ENCODE results near the gene SMARCC2. TPM values are rescaled to one million over a fixed set of nuclear protein-coding genes. Genes with fewer than 3 reads are reported as not detected.
A peak's percentile ranks its signal among the peaks of the same experiment; 100 is the strongest.

The SMARCC2 gene
- total and polyA plus RNA-seq, 9 of the 15 experiments (the other 6 are each of a cell fraction or from before 2014, with no cell fraction given): 11.9 to 86.0 (median 36.6) TPM

DNA sequence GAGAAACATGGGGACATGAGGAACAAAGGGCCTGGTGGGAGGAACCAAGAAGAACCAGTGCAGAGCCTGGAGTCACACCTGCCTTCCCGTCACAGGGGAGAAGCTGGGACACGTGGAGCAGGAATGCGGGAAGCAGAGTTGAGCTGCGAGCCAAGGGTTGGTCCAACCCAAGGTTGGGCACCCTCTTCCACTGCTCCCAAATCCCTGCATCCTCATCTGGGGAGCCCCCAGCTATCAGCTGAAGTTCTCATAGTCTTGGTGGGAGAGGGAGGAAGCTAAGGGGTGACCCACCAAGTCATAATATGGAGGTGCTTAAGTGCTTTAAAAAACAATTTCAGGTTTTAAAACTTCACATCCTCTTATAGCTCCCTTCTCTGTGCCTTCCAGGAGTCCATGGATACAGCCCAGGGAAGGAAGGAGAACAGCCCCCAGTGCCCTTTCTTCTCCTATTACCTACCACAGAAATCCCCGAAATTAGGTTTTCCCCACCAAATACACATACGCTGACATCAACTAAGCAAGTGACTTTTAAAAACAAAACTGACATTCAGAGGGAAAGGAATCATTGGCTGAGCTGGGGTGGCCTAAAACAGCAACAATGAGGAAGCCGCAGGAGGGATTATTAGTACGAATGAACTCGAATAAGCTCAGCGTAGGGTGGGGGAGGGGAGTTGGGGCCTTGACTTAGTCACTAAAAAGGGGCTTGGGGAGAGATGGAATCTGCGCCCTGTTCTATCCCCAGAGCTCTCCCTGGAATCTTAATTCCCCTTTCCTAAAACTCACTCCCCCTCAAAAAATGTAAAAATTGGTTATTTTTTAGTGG, 26.6 kb downstream of the SMARCC2 start:
- H3K36me3 ChIP-seq (ENCODE audit: control insufficient read depth, insufficient read depth, low read length): peaks cover 81% of the 10 kb centered on the region
- ATAC-seq (no peak), FAIRE-seq (no peak), DNase-seq (ENCODE audit: extremely low read depth in 1 of 4, low spot score in 3 of 4) (no peak)
- peaks cover 8 to 22% of the 10 kb centered on the region in 2 experiments; a peak in 4 of 5 replicates for H3K4me1 ChIP-seq (replicated peaks in 1 of 2; ENCODE audit: control insufficient read depth in 2 of 2, insufficient read depth in 2 of 2, low read length in 2 of 2)
- intact Hi-C loops (cut with micrococcal nuclease) (no loop called here), in situ Hi-C loops (cut with MboI) (no loop called here)
- no peaks in the 10 kb centered on the region for H3K27me3 ChIP-seq (ENCODE audit: control insufficient read depth in 2 of 2, insufficient read depth in 2 of 2, low read length in 2 of 2)
- H2AFZ ChIP-seq (ENCODE audit: low read depth, low read length): no peak overlapping the region
- peak overlapping the region; percentile 34; the same call in 1 of the 3 replicates for H3K27ac ChIP-seq (ENCODE audit: extremely low read depth, low read depth, low read length)
- WGBS (ENCODE audit: insufficient coverage, low coverage, missing lambda C conversion rate): 93% methylated on average over 11 of the region's 11 CpGs
- H3K9me3 ChIP-seq (replicated peaks; ENCODE audit: control insufficient read depth, insufficient read depth, low read depth, low read length): no peaks in the 10 kb centered on the region
- ChIA-PET POLR2A (interaction anchor here (0.8 to 8.9 kb wide), 15 partner anchors 9 to 86 kb away, joined by 3 to 124 read pairs (median 8); partner anchors contain the start of genes ESYT1, MYL6B, PA2G4 and RNF41), CTCF (ENCODE audit: low intra/inter-chr PET ratio) (no interaction called here)
- peaks cover 34% of the 10 kb centered on the region for H4K20me1 ChIP-seq (replicated peaks; ENCODE audit: control insufficient read depth, insufficient read depth, low read length)
- peaks cover 33% of the 10 kb centered on the region for H3K79me2 ChIP-seq (ENCODE audit: control insufficient read depth, insufficient read depth, low read length)
- H3K9ac ChIP-seq (ENCODE audit: insufficient read depth in 1 of 2, low read depth in 2 of 2, low read length in 2 of 2): 0 out of 4 replicates have a peak overlapping the region, but pooled peaks of 1 of the 2 experiments have one; percentile 24
- no peak overlapping the region for H3K4me3 ChIP-seq
- no peak overlapping the region for H3K4me2 ChIP-seq (ENCODE audit: insufficient read depth, low read length)
- H3K9me1 ChIP-seq (ENCODE audit: control insufficient read depth, insufficient read depth, low read length): peaks cover 3% of the 10 kb centered on the region
- BruUV-seq (replicated peaks): TSS peak; percentile 78
- TF ChIP-seq POLR2AphosphoS2 (IDR thresholded peaks at IDR 0.05; ENCODE audit: low read length) (0 out of 2 replicates have a peak, but pooled peaks have one; percentile 23), ETV1 (tag; conservative IDR thresholded peaks at IDR 0.05; ENCODE audit: low read depth) (no peak), NCOA4 (IDR thresholded peaks at IDR 0.05; ENCODE audit: partially characterized antibody) (no peak), YY1 (IDR thresholded peaks at IDR 0.05; ENCODE audit: borderline replicate concordance in 1 of 3, control insufficient read depth in 1 of 3, extremely low read depth in 1 of 3, insufficient read depth in 3 of 3, insufficient read length in 1 of 3, insufficient replicate concordance in 2 of 3, low read depth in 1 of 3, low read length in 2 of 3) (no peak), PML (IDR thresholded peaks at IDR 0.05; ENCODE audit: low read length) (peak; percentile 12; the same call in 1 of the 2 replicates), PHF20 (IDR thresholded peaks at IDR 0.05; ENCODE audit: partially characterized antibody) (no peak), RBFOX2 (IDR thresholded peaks at IDR 0.05; ENCODE audit: low read depth, low read length) (peak; percentile 54; the same call in 1 of the 2 replicates), POLR2B (IDR thresholded peaks at IDR 0.05; ENCODE audit: low read depth, partially characterized antibody) (peak; percentile 25), STAT5B (CRISPR knock-in tag; IDR thresholded peaks at IDR 0.05) (no peak), POLR2A (conservative IDR thresholded peaks at IDR 0.05) (peak; percentile 60), POLR2G (IDR thresholded peaks at IDR 0.05; ENCODE audit: low read depth, low read length) (peak; percentile 12; the same call in 1 of the 2 replicates)
- TF ChIP-seq, protein P1, sequence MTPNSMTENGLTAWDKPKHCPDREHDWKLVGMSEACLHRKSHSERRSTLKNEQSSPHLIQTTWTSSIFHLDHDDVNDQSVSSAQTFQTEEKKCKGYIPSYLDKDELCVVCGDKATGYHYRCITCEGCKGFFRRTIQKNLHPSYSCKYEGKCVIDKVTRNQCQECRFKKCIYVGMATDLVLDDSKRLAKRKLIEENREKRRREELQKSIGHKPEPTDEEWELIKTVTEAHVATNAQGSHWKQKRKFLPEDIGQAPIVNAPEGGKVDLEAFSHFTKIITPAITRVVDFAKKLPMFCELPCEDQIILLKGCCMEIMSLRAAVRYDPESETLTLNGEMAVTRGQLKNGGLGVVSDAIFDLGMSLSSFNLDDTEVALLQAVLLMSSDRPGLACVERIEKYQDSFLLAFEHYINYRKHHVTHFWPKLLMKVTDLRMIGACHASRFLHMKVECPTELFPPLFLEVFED (CRISPR knock-in tag; conservative IDR thresholded peaks at IDR 0.05): peak; percentile 58; the same call in 1 of the 2 replicates
- TF ChIP-seq, protein P2, sequence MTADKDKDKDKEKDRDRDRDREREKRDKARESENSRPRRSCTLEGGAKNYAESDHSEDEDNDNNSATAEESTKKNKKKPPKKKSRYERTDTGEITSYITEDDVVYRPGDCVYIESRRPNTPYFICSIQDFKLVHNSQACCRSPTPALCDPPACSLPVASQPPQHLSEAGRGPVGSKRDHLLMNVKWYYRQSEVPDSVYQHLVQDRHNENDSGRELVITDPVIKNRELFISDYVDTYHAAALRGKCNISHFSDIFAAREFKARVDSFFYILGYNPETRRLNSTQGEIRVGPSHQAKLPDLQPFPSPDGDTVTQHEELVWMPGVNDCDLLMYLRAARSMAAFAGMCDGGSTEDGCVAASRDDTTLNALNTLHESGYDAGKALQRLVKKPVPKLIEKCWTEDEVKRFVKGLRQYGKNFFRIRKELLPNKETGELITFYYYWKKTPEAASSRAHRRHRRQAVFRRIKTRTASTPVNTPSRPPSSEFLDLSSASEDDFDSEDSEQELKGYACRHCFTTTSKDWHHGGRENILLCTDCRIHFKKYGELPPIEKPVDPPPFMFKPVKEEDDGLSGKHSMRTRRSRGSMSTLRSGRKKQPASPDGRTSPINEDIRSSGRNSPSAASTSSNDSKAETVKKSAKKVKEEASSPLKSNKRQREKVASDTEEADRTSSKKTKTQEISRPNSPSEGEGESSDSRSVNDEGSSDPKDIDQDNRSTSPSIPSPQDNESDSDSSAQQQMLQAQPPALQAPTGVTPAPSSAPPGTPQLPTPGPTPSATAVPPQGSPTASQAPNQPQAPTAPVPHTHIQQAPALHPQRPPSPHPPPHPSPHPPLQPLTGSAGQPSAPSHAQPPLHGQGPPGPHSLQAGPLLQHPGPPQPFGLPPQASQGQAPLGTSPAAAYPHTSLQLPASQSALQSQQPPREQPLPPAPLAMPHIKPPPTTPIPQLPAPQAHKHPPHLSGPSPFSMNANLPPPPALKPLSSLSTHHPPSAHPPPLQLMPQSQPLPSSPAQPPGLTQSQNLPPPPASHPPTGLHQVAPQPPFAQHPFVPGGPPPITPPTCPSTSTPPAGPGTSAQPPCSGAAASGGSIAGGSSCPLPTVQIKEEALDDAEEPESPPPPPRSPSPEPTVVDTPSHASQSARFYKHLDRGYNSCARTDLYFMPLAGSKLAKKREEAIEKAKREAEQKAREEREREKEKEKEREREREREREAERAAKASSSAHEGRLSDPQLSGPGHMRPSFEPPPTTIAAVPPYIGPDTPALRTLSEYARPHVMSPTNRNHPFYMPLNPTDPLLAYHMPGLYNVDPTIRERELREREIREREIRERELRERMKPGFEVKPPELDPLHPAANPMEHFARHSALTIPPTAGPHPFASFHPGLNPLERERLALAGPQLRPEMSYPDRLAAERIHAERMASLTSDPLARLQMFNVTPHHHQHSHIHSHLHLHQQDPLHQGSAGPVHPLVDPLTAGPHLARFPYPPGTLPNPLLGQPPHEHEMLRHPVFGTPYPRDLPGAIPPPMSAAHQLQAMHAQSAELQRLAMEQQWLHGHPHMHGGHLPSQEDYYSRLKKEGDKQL (CRISPR knock-in tag; IDR thresholded peaks at IDR 0.05; ENCODE audit: borderline replicate concordance): no peak

All from K562 (cell line).